G401.6 (cell line): ENCODE data around the gene KNDC1.
"Not testable (repeated sequence)": the region's sequence is repeated elsewhere in the genome, so short reads cannot be mapped to it uniquely, and the experiment has no call there.

Source experiments
- FAIRE-seq: peaks from 2 replicates; lab custom pipeline; 2012; peaks lifted over from hg19 to GRCh38; lab: Jason Lieb, UNC

KNDC1 gene

DNA sequence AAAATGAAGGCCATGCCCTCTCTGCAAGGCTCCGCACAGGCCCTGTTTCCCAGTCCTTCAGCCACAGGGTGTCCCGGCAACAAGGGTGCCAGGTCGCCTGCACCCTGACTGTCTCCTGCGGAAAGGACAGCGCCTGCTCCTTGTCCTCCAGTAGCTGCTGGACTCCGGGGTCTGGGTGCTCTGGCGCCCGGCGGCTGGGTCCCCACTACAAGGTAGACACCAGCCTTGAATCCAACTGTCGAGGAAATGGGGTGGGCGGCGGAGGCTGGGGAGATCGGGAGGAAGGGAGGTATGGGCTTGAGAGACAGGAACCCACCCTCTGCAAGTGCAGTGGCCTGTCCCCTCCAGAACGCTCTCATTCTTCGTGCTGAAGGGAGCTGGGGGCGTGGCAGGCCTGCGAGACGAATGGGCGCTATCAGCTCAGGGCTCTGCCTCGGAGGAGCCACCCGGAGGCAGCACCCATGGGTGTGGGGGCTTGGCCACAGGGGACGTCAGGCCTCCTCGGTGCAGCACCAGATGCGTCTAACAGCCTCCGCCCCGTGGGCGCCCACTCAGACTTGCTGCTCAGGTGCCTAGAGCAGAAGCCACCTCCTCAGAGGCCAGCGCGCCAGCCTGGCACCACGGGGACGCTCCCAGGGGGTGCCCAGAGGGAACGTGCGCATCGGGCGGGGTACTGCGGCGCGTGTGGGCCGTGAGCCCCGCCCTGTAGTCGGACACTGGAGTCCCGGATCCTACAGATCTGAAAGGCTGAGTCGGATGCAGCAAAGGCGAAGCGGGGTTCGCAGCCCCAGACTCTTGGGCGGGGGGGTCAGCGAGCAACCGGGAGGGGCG is 101.1 kb downstream of the KNDC1 start:
- FAIRE-seq: no peak

DNA sequence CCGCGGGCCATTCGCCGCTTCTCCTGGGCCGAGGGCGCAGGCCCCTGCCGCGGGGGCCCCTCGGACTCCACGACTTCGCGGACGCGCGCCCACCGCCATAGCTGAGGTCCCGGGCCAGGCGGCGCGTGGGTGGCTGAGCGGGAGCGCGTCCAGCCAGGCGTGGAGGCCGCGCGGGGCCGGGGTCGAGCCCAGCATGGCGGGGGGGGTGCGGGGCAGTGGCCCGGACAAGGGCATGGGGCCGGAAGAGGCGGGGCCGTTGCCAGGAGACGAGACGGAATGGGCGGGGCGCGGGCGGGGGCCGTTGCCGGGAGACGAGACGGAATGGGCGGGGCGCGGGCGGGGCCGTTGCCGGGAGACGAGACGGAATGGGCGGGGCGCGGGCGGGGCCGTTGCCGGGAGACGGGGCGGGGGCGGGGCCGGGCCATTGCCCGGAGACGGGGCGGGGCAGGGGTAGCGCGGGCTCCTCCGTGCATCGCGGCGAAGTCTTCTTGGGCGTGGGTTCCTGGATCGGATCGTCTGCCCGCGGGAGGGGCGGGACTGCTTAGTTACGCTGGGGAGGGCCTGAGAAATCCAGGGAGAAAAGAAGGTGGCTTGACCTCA is 101.8 kb downstream of the KNDC1 start:
- no peak for FAIRE-seq

DNA sequence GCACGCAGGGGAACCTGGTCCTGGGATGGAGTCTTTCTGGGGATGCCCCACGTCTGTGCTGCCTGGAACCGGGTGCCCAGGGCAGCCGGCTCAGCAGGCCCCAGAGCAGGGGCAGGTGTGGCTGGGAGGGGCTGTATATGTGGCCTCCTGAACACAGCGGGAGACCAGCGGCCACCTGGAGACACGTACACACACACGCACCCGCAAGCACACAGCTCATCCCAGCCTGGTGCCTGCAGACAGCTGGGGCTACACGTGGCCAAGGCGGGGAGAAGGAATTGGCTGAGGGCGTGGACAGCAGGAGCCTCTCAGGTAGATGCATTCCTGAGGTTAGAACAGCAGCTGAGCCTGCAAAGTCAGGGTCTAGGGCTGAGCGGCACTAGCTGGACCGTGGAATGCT is 102.7 kb downstream of the KNDC1 start:
- no peak for FAIRE-seq

DNA sequence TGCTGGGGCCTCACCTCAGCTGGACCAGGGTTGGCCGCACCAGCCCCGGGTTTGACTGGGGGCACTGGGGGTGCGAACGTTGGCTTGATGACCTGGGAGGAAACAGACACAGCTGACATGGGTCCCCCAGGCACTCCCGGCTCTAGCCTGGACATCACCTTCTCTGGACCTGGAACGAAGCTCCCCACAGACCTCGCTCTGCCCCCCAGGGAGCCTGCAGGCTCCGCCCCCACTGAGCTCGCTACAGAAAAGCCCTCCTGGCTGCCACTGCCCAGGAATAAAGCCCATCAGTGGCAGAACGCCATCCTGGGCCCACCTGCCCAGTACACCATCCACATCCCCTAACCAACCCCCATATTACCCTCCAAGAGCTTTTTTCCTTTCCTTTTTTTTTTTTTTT is 103.7 kb downstream of the KNDC1 start:
- FAIRE-seq: no peak

DNA sequence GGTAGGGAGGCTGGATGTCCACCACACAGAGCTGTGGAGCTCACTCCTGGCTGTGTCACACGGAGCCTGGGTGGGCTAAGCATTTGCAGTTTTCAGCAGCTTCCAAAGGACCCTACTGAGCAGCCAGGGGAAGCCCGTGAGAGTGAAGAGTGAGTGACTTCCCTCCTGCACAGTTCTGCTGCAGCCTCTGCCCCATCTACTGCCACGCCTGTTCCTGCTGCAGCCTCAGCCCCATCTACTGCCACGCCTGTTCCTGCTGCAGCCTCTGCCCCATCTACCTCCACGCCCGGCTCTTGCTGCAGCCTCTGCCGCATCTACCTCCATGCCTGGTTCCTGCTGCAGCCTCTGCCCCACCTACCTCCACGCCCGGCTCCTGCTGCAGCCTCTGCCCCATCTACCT is 104.4 kb downstream of the KNDC1 start:
- FAIRE-seq: no peak

DNA sequence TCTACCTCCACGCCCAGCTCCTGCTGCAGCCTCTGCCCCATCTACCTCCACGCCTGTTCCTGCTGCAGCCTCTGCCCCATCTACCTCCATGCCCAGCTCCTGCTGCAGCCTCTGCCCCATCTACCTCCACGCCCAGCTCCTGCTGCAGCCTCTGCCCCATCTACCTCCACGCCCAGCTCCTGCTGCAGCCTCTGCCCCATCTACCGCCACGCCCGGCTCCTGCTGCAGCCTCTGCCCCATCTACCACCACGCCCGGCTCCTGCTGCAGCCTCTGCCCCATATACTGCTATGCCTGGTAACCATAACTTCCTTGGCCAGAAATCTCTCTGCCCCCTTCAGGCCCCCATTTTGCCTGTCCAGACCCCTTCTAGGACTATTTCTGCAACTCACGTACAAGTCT is 105.0 kb downstream of the KNDC1 start:
- FAIRE-seq: not testable (repeated sequence)

DNA sequence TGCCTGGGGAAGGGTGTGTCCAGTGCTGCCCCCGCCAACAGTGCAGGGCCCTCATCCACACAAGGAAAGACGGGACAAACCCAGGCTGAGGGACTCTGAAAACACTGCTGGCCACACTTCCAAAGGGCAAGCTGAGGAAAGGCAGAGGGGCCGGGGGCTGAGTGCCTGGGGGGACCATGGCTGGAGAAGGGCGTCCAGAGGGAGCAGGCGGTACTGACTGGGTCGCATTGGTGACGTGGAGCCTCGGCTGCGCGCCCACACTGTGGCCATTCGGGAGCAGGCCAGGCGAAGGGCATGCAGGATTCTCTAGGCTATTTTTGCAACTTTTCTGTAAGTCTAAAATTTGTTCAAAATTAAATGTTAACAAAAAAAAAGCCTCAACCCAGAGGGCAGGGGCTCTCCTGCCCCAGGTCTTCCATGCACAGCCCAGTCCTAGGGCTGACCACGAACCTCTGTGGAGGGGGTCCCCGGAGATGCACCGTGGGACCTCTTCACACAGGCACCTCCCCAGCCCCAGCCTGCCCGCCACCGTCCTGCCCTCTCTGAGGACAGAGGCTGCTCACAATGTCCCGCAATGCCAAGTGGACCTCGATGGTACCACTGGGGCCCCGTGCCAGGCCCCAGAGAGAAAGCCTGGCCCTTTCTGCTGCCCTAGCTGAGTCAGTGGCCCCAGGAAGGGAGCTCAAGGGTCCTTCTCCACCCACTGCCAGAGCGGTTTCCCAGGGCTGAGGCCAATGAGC is 106.2 kb downstream of the KNDC1 start:
- FAIRE-seq: no peak

DNA sequence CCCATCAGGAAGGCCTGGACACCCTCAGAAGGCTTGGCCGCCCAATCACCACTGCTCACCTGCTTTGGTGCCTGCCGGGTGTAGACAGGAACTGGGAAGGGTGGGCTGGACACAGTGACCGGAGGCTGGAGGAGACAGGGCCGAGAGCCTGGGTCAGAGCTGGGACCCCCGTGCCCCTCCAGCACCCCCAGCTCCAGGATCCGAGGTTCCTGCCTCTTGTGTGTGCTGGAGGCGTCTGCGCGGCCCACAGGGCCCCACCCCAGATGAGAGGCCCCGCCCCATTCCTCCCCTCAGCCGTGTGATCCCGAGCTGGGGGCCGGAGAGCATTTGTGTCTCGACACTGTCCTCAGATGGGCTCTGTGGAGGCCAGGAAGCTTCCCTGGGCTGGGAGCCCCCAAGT is 107.3 kb downstream of the KNDC1 start:
- FAIRE-seq: no peak

DNA sequence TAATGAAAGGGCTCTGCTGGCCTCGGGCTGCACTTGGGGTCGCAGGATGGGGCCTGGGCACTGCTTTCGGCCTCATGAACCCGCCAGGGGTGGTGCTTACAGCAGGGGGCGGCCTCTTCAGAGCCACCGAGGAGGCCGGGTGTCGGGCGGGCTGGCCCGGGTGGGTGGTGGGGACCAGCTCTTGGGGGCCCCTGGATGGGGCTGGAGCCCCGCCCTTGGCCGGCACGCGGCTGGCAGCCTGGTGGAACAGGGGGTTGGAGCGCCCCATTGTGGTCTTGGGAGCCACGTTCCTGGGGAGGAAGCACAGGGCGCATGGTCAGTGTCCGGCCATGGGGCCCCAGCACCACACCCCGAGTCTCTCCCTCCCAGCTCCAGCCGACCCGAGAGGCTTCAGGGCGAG is 107.8 kb downstream of the KNDC1 start:
- FAIRE-seq: no peak

DNA sequence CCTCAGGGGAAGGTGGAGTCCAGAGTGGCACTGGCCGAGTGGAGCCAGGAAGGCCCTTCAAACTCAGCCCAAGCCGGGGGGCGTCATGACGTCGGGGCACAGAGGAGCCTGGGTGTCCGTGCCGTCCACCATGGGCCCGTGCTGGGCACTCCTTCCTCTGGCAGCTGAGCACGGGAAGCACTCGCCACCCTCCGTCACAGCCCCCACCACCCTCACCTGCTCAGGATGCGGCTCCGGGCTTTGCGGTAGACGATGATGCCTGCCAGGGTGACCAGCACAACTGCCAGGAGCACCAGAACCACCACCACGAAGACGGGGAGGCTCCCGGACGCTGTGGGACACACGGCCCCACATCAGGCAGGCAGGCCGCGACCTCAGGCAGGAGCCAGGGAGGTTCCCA is 108.5 kb downstream of the KNDC1 start:
- FAIRE-seq: no peak

DNA sequence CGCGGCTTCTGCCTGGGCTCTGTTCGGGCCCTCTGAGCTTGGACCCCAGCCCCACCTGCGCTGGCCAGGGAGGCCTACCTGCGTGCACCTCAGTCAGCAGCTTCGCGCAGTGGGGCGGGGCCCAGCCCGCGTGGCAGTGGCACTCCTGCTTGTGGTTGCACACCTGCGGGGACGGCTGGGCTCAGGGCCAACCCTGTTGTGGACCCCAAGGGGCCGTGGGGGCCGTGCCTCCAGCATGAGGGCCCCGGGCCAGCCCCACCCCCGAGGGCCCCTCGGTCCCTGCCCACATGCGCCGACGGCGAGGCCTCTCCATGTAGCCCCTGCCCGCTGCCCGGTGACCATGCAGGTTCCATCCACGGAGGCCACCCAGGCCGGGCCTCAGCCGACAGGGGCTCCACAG is 109.3 kb downstream of the KNDC1 start:
- no peak for FAIRE-seq

DNA sequence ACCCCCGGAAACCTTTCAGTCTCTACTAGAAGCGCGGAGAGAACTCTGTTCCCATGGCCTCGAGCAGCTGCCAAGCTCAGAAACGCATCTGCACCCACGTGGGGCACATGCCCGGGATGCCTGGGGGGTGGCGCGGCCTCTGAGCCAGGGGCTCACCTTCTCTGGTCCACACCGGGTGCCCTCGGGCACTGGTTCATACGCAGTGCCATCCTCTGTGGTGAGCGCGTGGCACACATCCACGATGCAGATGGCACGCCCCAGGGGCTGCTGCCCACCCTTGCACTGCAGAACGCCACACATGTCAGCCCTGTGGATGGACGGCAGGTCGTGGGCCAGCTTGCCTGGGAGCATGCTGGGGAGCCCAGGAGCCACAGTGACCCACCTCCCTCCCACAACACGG is 110.2 kb downstream of the KNDC1 start:
- no peak for FAIRE-seq

DNA sequence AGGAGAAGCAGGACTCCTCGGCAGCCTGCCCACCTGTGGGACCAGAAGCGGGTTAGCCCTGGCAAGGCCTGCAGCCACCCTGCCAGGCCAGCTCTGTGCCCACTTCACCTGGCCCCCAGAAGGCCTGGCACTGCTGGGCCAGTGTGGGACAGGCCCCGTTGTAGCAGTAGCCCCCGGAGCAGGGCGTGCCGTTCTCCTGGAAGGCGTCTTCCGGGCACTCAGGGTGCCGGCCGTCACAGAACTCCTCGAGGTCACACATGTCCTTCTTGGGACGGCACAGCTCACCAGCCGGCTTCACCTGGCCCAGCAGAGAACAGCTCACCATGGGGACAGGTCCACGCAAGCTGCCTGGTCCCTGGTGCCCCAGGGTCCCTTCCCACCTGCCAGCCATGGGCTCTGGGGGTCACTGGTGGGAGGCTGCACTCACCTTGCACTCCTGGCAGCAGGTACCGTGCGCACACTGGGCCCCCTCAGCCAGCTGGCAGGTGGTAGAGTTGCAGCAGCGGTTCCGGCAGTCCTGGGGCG is 110.8 kb downstream of the KNDC1 start:
- FAIRE-seq: no peak

DNA sequence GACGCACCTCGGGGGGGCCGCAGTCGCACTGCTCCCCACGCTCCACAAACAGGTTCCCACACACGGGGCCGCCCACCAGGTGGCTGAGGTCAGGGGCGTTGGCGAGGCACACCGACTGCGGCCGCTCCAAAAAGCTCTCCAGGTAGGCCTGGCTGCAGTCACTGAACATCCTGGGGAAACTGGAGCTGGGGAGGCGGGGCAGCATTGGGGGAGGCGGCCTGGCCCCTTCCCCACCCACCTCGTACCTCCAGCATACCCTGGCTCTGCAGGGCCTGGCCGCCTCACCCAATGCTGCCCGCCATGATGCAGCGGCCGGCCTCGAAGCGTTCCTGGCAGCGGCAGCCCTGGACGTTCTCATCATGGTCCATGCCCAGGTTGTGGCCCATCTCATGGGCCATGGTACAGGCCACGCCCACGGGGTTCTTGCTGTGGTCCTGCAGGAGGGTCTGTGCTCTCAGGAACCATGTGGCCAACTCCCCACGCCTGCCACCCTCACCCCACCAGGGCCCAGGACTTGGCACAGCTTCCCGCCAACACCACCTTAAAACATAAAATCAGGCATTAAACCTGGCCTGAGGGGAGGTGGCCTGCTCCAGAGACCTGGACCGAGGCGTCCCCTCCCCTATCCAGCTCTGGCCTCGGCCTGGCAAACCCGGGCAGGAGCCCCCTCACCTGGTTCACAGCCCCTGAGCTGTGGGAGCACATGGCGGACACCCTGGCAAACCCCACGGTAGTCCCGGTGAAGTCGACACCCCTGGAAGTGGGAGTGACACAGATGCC is 111.7 kb downstream of the KNDC1 start:
- no peak for FAIRE-seq

DNA sequence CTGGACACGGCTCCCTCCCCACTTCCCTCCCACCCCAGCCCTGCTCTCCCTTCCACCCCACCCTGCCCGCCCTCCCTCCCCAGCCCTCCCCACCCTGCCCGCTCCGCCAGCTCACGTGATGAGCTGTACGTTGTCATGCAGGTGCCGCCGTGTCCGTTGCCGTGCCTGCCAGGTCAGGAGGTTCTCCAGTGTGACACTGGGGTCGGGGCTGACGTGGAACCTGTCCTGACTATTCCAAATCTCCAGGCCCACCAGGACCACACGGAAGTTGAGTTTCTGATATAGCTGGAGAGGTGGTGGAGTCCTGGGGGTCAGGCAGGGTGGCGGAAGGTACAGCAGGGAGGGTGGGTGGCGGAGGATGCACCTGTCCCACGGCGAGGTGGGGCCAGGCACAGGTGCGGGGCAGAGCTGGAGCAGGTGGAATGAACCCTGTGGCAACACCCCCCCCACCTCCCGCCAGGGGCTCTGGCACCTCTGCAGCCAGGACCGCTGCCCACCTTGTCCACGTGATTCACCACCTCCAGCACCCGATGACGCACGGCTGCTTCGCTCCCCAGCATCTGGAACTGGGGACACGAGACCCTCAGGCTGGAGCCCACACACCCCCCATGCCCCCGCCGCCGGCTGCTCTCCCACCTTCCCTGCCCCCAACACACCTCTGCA is 112.4 kb downstream of the KNDC1 start:
- FAIRE-seq: no peak

DNA sequence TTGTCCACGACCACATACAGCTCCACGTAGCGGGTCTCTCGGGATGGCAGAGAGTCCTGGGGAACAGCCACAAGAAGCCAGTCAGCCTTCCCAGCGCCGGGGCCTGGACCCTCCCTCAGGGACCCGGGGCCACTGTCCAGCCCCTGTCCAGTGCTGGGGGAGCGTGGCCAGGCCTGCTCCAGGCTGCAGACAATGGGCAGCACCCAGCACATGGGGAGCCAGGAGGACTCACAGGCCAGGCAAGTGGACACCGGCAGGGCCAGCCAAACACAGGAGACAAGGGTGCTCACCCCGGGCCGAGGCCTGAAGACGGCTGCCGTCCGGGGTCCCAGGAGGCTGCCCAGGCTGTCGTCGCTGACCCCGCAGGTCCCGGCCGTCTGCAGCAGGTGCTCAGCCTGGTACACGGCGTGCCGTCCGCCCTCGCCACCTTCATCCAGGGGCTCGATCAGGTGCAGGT is 113.0 kb downstream of the KNDC1 start:
- no peak for FAIRE-seq

DNA sequence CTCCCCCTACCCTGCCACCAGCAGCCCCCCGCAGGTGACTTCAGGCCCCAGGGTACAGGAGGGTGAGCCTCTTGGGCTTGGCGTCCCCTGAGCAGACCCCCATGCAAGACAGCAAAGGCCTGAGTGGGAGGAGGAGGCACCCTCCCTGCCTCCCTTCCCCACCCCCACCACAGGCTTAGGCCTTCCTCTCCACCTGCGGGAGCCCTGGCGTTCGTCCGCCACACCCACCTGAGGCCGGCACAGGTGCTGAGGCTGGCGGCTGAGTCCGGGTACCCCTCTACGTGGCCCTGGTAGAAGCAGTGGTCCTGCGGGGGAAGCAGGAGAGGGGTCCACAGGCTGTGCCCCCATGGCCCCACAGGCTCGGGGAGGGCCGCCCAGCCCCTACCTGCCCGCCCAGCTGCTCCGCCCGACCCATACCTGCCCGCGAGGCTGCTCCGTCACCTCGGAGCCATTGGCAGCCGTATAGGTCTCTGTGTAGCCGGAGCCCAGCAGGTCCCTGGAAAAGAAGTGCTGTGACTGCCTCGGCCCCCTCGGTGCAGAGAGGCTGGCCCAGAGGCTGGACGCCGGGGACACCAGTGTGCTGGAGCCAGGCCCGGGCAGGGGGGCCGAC is 113.6 kb downstream of the KNDC1 start:
- no peak for FAIRE-seq

DNA sequence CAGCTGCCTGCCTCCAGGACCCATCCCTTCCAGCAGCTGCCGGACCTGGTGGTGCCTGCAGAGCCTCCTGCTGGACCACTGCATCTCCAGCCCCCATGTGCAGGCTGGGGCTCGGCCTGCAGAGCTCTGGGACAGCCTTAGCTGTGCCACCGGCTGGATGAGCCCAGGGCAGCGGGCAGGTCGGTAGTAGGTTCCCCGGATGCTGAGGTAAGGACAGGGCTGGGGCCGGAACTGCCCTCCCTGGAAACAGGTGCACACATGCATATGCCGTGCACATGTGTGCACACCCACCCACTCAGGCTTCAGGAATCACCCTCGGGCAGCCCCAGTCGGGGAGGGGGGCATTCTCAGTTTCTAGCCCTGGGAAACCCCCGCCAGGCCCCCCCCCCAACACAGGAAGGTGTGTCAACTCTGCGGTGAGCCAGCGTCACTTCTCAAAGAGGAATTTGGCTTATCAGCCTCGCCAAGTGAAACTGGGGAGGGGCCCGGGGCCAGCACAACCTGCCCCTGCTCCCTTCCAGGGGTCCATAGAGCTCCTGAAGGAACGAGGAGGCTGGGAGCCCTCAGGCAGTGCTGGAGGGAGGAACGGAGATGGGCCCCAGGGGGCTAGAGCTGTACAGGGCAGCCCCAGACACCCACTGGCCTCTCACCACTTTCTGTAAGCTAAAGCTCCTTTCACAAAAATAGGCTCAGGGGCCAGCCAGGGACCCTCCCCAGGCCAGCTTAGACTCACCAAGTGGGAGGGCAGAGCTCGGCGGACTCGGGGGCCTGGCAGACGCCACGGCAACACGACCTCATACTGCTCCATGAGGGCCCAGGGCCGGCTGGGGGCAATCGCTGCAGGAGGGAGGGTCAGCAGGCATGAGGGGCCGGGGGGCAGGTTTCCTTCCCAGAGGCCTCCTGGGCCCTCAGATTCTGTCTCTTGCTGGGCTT is 115.0 kb downstream of the KNDC1 start:
- no peak for FAIRE-seq

DNA sequence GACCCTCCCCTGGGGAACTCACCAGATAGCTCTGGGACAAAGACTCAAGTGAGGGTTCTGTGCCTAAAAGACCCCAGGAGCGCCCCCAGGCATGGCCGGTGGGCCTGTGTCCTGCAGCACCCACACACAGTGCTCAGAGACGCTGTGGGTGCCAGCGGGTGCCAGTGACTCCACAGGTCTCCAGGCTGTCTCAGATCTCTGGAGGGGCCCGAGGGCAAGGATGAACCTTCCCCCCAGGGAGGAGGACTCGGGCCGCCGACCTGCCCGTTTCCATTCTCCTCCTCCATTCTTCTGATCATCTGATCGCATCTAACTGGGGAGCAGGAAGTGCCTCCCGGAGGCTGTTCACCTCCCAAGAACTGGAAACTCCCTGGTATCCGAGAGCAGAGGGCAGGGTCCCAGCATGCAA is 115.7 kb downstream of the KNDC1 start:
- FAIRE-seq: no peak
